T-helper 1 cell treated with Interleukin-12 subunit alpha and Interleukin-12 subunit beta and Interleukin-4 antibody, amounts not matched to agents 30 μg/mL and 1 μg/mL, for 36 hours (primary cell): Measurements from ENCODE around the gene AMBRA1.
"Not testable (repeated sequence)": the region's sequence is repeated elsewhere in the genome, so short reads cannot be mapped to it uniquely, and the experiment has no call there.

Experiments
- H3K27ac Mint-ChIP-seq: one replicate; pipeline ENCODE4 v1.8.0; 2021; ENCODE audit warnings: mild to moderate bottlenecking, mixed read lengths
- H3K27me3 Mint-ChIP-seq: one replicate; pipeline ENCODE4 v1.8.0; 2021; ENCODE audit warnings: low read depth, mixed read lengths
- H3K36me3 Mint-ChIP-seq: one replicate; pipeline ENCODE4 v1.8.0; 2021; ENCODE audit warnings: low read depth, mixed read lengths
- H3K4me1 Mint-ChIP-seq: one replicate; pipeline ENCODE4 v1.8.0; 2021; ENCODE audit warnings: low read depth, mixed read lengths
- H3K4me3 Mint-ChIP-seq: one replicate; pipeline ENCODE4 v1.8.0; 2021; ENCODE audit warnings: mild to moderate bottlenecking, moderate library complexity, mixed read lengths
- H3K9me3 Mint-ChIP-seq: one replicate; pipeline ENCODE4 v1.8.0; 2021; ENCODE audit warnings: mixed read lengths

The AMBRA1 gene

DNA sequence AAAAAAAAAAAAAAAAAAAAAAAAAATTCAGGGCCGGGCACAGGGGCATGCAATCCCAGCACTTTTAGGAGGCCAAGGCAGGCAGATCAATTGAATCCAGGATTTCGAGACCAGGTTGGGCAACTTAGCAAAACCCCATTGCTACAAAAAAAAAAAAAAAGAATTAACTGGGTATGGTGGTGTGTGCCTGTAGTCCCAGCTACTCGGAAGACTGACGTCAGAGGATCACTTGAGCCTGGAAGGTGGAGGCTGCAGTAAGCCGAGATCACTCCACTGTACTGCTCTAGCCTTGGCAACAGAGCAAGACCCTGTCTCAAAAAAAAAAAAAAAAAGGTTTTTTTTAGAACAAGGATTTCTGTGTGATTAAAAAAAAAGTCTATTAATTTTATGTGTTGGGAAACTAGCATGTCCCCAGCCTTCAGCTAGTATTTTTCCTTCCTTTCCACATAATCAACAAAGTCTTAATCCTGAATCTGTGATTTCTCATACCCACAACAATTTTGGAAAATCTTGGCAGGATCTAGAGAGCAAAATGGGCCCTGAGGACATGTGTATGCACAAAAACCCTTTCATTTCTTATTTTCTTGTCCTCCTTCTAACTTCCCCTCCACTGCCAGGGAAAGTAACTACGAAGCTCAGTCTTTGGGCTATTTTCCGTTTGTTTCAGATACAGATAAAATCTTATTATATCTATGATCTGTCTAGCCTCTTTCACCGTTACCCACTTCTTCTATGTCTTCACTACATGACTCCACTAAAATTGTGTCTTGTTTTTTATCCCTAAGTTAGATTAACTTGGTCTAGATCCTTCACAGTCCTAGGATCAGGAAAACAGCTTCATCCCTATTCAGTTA lies 5.7 kb upstream of the AMBRA1 start:
- H3K36me3 Mint-ChIP-seq, result peaks cover 2% of the 10 kb centered on the region
- H3K4me3 Mint-ChIP-seq, result no peak overlapping the region
- H3K27ac Mint-ChIP-seq, result no peak overlapping the region
- no peaks in the 10 kb centered on the region for H3K9me3 Mint-ChIP-seq
- peaks cover 1% of the 10 kb centered on the region for H3K4me1 Mint-ChIP-seq
- H3K27me3 Mint-ChIP-seq, result no peaks in the 10 kb centered on the region

- Mint-ChIP-seq H3K4me3 (no peak overlapping the region), H3K27ac (no peak overlapping the region), H3K9me3 (no peaks in the 10 kb centered on the region), H3K4me1 (peaks cover 12% of the 10 kb centered on the region), H3K36me3 (peaks cover 3% of the 10 kb centered on the region), H3K27me3 (no peaks in the 10 kb centered on the region)
These were observed 3.9 kb upstream of the AMBRA1 start for GRCh38 chr11:46597609-46598219.

- Mint-ChIP-seq H3K4me1 (peaks cover 13% of the 10 kb centered on the region), H3K4me3 (no peak overlapping the region), H3K9me3 (no peaks in the 10 kb centered on the region), H3K27me3 (no peaks in the 10 kb centered on the region), H3K27ac (no peak overlapping the region), H3K36me3 (peaks cover 4% of the 10 kb centered on the region)
These were observed 3.3 kb upstream of the AMBRA1 start for GRCh38 chr11:46597155-46597554.

- Mint-ChIP-seq H3K27ac (no peak overlapping the region), H3K27me3 (no peaks in the 10 kb centered on the region), H3K36me3 (peaks cover 9% of the 10 kb centered on the region), H3K9me3 (no peaks in the 10 kb centered on the region), H3K4me1 (peaks cover 22% of the 10 kb centered on the region), H3K4me3 (peak overlapping the region; percentile 97)
These were observed 962 bp upstream of the AMBRA1 start for GRCh38 chr11:46594785-46595184.

DNA sequence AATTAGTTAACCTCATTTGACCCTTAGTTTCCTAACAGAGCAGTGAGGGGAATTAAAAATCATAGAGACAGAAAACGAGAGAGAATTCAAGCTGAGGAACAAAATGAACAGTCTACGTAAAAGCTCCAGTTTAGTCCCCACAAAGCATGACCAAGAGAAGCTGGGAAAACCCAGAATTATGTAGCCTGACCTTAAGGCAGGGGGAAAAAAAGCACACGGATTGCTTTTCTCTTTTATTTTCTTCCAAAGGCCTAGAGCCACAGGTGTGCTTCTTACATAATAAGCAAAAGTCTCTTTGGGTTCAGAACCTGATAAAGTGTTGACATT lies 514 bp upstream of the AMBRA1 start:
- Mint-ChIP-seq H3K9me3 (no peaks in the 10 kb centered on the region), H3K27me3 (no peaks in the 10 kb centered on the region), H3K36me3 (peaks cover 10% of the 10 kb centered on the region), H3K4me3 (peak overlapping the region; percentile 97), H3K27ac (peak overlapping the region; percentile 89), H3K4me1 (peaks cover 23% of the 10 kb centered on the region)

DNA sequence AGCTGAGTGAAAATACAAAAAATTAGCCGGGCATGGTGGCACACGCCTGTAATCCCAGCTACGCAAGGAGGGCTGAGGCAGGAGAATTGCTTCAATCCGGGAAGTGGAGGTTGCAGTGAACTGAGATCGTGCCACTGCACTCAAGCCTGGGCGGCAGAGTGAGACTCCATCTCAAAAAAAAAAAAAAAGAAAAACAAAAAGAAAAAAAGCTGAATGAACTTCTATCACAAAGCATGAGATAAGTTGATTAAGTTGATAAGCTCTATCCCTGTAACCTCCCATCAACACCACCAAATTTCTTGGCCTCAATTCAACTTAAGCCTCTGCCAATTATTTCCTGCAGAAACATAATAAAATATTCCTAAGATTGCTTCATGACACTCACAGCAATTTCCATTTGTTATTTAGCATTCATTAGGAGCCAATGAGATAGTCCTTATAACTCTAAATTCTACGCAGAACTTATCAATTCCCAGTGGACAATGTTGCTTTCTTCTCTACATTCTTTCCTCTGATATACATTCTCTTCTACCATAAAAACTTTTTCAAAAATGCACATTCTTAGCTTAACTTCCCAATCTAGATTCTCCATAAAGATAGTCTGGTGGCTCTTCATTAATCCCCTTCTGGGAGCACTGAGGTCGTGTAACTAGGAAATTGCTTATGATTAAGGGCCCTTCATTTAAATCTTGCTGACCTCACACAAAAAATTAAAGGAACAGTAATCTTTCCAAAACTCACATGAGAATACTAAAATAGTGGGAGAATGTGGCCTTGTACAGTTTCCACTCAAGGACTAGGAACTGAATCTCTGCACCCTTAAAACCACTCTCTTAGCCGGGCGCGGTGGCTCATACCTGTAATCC lies 2.9 kb downstream of the AMBRA1 start:
- Mint-ChIP-seq H3K9me3 (no peaks in the 10 kb centered on the region), H3K4me1 (peaks cover 28% of the 10 kb centered on the region), H3K36me3 (peaks cover 22% of the 10 kb centered on the region), H3K4me3 (no peak overlapping the region), H3K27ac (no peak overlapping the region), H3K27me3 (no peaks in the 10 kb centered on the region)

DNA sequence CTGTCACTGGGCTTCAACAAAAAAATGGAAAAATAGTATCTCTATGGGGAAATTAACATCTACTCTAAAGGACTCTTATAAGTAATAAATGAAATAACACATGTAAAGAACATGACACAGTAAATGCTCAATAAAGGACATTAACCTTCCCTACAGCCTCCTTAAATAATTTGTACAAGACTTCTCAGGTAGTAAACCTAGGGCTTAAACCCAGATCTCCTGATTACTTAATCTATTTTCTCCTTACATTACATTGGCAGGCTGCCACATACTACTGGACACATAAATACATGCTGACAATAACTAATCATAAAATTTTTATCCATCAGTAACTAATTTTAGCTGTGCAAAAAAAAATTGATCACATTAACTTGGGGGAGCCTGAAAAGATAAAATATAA lies 4.9 kb downstream of the AMBRA1 start:
- H3K27me3 Mint-ChIP-seq, result no peaks in the 10 kb centered on the region
- H3K4me1 Mint-ChIP-seq, result peaks cover 24% of the 10 kb centered on the region
- H3K9me3 Mint-ChIP-seq, result no peaks in the 10 kb centered on the region
- peaks cover 22% of the 10 kb centered on the region for H3K36me3 Mint-ChIP-seq
- H3K4me3 Mint-ChIP-seq, result no peak overlapping the region
- no peak overlapping the region for H3K27ac Mint-ChIP-seq

DNA sequence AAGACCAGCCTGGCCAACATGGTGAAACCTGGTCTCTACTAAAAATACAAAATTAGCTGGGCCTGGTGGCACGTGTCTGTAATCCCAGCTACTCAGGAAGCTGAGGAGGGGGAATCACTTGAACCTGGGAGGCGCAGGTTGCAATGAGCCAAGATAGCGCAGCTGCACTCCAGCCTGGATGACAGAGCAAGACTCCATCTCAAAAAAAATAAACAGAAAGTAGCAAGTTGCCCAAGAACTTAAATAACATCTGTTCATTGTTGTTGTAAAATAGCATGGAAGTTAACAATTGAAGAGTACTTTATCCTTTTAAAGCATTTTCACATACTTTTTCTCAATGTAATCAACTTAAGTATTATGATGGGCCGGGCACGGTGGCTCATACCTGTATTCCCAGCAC lies 5.7 kb downstream of the AMBRA1 start:
- no peaks in the 10 kb centered on the region for H3K27me3 Mint-ChIP-seq
- H3K4me3 Mint-ChIP-seq, result no peak overlapping the region
- peaks cover 22% of the 10 kb centered on the region for H3K36me3 Mint-ChIP-seq
- peaks cover 21% of the 10 kb centered on the region for H3K4me1 Mint-ChIP-seq
- no peaks in the 10 kb centered on the region for H3K9me3 Mint-ChIP-seq
- no peak overlapping the region for H3K27ac Mint-ChIP-seq

- not testable (repeated sequence) for H3K4me1 Mint-ChIP-seq, H3K9me3 Mint-ChIP-seq, H3K27me3 Mint-ChIP-seq, H3K4me3 Mint-ChIP-seq, H3K27ac Mint-ChIP-seq
- H3K36me3 Mint-ChIP-seq, result peaks cover 16% of the 10 kb centered on the region
These were observed 10.3 kb downstream of the AMBRA1 start for GRCh38 chr11:46583513-46583912.

GRCh38 chr11:46582588-46582987 lies 11.2 kb downstream of the AMBRA1 start:
- Mint-ChIP-seq H3K9me3 (no peaks in the 10 kb centered on the region), H3K27me3 (no peaks in the 10 kb centered on the region), H3K4me3 (no peak overlapping the region), H3K27ac (no peak overlapping the region), H3K4me1 (peaks cover 5% of the 10 kb centered on the region), H3K36me3 (peaks cover 14% of the 10 kb centered on the region)

DNA sequence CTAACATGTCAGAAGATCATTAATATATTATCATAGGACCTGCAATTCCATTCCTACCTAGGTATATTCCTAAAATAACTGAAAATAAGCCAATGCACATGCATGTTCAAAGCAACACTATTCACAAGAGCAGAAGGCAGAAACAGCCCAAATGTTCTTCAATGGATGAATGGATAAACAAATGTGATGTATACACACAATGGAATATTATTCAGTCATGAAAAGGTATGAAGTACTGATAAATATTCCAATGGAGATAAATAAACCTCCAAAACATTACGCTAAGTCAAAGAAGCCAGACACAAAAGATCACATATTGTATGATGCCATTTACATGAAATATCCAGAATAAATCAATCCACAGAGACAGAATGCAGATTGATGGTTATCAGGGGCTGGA lies 16.8 kb downstream of the AMBRA1 start:
- H3K9me3 Mint-ChIP-seq, result peaks cover 4% of the 10 kb centered on the region
- H3K4me3 Mint-ChIP-seq, result no peak overlapping the region
- H3K4me1 Mint-ChIP-seq, result peaks cover 18% of the 10 kb centered on the region
- peaks cover 14% of the 10 kb centered on the region for H3K36me3 Mint-ChIP-seq
- H3K27me3 Mint-ChIP-seq, result no peaks in the 10 kb centered on the region
- no peak overlapping the region for H3K27ac Mint-ChIP-seq

- Mint-ChIP-seq H3K36me3 (peaks cover 14% of the 10 kb centered on the region), H3K4me1 (peaks cover 26% of the 10 kb centered on the region), H3K4me3 (no peak overlapping the region), H3K9me3 (peaks cover 4% of the 10 kb centered on the region), H3K27ac (peak overlapping the region; percentile 31), H3K27me3 (no peaks in the 10 kb centered on the region)
These were observed 19.2 kb downstream of the AMBRA1 start for GRCh38 chr11:46574656-46575055.

DNA sequence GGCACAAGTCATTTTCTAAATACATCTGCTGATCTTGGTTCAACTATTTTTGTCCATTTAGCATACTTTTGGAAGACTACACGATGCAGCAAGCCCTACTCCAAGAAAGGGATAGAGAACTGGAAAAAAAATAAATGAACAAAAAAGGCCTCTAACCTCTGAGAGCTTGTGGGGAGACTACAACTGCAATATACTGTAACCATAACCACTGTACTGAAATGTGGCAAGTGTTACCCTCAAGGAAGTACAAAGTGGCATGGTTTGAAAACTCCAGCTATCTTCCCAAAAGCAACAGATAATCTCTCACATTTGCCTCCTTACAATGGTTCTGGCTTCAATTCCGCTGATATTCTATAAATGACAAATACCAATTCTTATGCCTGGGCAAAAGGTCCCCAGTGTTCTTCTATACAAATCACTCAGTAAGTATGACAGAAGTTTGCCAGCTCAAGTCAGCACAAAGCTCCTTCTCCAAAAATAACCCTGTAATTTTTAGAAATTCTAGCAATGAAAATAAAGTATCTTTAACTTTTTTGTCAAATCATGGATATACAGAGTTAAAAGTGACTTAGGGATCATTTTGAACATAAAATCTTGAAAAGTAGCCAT lies 22.9 kb downstream of the AMBRA1 start:
- peaks cover 16% of the 10 kb centered on the region for H3K4me1 Mint-ChIP-seq
- no peaks in the 10 kb centered on the region for H3K27me3 Mint-ChIP-seq
- no peak overlapping the region for H3K4me3 Mint-ChIP-seq
- H3K36me3 Mint-ChIP-seq, result peaks cover 9% of the 10 kb centered on the region
- no peak overlapping the region for H3K27ac Mint-ChIP-seq
- peaks cover 4% of the 10 kb centered on the region for H3K9me3 Mint-ChIP-seq

DNA sequence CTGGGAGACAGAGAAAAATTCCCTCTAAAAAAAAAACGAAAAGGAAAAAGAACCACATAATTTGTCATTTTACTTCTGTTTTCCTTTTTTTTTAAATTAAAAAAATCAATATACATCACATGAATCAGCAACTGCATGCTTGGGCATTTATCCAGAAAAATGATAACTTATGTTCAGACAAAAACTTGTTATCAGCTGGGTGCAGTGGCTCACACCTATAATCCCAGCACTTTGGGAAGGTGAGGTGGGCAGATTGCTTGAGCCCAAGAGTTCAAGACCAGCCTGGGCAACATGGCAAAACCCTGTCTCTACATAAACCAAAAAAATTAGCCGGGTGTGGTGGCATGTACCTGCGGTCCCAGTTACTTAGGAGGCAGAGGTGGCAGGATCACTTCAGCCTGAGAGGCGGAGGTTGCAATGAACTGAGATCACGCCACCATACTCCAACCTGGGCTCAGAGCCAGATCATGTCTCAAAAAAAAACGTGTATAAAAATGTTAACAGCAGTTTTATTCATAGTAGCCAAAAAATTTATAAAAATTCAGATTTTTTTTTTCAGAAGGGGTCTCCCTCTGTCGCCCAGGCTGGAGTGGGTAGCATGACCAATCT lies 28.5 kb downstream of the AMBRA1 start:
- Mint-ChIP-seq H3K27ac (no peak overlapping the region), H3K4me3 (no peak overlapping the region)

More for the DNA sequence above, 28.5 kb downstream of the AMBRA1 start:
- Mint-ChIP-seq H3K36me3 (peaks cover 2% of the 10 kb centered on the region), H3K9me3 (no peaks in the 10 kb centered on the region), H3K27me3 (no peaks in the 10 kb centered on the region), H3K4me1 (peaks cover 18% of the 10 kb centered on the region)
